Right renal pelvis (tissue), 4 donors: Measurements from ENCODE around the gene MPND. TPM values are rescaled to one million over a fixed set of nuclear protein-coding genes. Genes with fewer than 3 reads are reported as not detected.
"Not testable (repeated sequence)": the region's sequence is repeated elsewhere in the genome, so short reads cannot be mapped to it uniquely, and the experiment has no call there.

ENCODE experiments used
- DNase-seq, 4 donors: peaks; one replicate each; pipeline ENCODE4 v3.0.0-alpha.2; 2013; ENCODE audit warnings: low read depth in 4 of 4, low spot score in 3 of 4, missing footprints in 1 of 4
- polyA plus RNA-seq, 4 donors: library from polyadenylated mRNA; unstranded; fragments of 120-200 nt; gene quantifications; one replicate each; pipeline ENCODE4 v1.2.1, GENCODE V29; 2013; ENCODE audit not compliant: insufficient read length in 4 of 4

The MPND gene
- polyA plus RNA-seq, 4 donors, result 22.1 to 31.8 (median 23.5) TPM

GRCh38 chr19:4318460-4318859 is 24.9 kb upstream of the MPND start:
- no peak for DNase-seq

DNA sequence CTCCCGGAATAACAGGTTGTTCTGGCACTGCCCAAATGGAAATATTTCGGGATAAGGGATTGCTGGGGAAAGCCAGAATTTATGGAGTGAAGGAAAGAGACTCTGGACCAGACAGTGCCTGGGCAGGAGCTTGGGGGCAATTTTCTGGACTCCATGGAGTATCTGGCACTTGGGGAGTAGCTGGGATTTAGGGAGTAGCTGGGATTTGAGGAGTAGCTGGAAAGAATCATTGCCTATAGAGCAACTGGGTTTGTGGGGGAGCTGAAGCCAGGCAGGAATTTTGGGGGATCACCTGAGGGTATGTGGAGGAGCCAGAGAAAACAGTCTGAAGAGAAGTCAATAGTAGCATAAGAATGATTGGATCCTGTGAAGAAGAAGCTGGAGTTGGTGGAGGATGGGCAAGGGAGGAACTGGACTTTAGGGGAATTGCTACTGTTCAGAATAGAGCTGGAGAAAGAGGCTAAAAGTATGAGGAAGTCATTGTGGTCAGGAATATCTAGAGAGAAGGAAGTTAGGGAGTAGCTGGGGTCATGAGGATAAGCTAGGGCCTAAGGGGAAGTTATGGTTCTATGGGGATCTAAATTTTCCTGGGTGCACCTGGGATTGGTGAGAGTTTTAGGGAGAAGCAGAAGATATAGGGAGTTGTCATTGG is 24.2 kb upstream of the MPND start:
- DNase-seq, result no peak

- no peak for DNase-seq
Measured at GRCh38 chr19:4320419-4320818, 22.9 kb upstream of the MPND start.

DNA sequence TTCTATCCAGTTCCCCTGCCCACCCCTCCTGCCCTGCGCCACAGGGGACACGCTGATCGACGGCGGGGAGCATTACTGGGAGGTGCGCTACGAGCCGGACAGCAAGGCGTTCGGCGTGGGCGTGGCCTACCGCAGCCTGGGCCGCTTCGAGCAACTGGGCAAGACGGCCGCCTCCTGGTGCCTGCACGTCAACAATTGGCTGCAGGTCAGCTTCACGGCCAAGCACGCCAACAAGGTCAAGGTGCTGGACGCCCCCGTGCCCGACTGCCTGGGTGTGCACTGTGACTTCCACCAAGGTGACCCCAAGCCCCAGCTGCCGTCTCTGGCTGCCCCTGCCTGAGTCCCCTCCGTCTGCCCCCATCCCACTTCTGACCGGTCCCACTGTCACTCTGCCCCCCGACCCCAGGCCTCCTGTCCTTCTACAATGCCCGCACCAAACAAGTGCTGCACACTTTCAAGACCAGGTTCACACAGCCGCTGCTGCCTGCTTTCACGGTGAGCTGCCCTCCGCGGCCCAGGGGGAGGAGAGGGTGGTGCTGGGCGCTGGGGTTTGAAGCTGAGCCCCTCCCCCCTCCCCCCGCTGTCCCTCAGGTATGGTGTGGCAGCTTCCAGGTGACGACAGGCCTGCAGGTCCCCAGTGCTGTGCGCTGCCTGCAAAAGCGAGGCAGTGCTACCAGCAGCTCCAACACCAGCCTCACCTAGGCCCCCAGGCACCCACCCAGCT is 20.3 kb upstream of the MPND start:
- no peak for DNase-seq

- no peak for DNase-seq
Measured at GRCh38 chr19:4323692-4324091, 19.7 kb upstream of the MPND start.

- no peak for DNase-seq
Measured at GRCh38 chr19:4324228-4324627, 19.1 kb upstream of the MPND start.

DNA sequence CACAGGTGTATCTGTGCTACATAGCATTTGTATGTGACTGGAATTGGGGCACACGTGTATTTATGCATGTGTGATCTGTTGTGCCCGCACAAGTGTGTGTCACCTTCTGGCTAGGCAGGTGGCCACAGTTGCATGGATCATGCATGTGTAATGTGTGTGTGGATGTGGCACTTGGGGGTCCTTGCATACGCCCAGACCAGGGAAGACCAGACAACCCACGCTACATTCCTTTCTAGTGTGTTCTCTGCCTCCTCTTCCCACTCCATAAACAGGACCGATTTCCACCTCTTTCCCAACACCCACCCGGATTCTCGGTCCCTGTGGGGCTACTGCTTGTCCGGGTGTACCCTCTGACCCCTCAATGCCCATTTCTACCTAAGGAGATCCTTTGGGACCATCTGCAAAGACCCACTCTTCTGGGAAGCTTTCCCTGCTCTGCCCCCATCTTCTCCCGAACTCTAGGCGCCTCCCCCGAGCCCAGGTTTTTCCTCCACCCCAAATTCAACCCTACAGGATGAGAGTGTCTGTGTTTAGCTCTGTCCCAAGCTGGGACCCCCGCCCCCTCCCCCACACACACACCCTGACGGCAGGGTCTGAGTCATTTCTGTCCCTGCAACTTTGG is 17.0 kb upstream of the MPND start:
- no peak for DNase-seq

DNA sequence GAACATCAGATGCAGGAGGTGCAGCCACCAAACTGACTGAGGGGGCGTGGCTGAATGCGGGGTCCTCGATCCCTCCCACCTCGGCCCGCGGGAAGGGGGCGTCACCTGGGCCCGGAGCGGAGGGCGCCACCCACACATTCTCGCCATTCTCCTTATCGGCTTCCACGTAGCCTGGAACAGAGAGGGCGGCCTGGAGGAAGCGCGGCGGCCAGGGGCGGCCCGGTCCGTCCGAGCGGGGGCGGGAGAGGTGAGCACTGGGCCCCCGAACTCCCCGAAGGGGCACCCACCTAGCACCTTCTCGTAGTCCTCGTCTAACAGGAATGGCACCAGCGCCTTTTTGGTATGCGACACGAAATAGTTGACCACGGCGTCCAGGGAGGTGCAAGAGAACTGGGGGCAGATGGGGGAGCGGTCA is 16.5 kb upstream of the MPND start:
- no peak for DNase-seq

DNA sequence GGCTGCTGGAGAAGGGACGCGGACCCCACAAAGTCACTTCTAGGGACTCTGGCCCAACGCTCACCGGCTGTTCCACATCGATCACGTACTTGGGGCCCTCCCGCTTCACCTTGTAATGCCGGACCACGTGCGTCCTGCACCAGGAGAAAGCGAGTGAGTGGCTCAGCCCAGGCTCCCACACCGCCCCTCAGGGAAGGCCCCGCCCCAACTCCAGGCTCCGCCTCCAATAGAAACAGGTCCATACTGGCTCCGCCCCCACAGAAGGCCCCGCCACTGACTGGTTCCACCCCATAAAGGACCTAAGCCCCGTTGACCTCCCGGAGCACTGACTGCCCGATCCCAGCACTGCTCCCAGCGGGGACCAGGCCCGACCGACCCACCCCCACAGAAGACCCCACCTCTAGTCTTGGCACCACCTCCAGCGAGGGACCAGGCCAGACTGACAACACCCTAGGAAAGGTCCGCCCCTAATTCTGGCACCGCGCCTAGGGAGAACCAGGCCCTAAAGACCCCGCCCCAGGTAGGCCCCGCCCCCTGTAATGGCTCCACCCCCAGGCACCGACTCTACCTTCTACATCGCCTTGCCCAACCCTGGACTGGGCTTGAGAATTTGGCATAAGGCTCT is 16.0 kb upstream of the MPND start:
- DNase-seq, result peak in 1 of 4 donors; percentile 49

GRCh38 chr19:4327877-4328242 is 15.5 kb upstream of the MPND start:
- DNase-seq, result no peak

- peak; percentile 85 to 91 (median 90) for DNase-seq
Measured at GRCh38 chr19:4328243-4328990, 14.9 kb upstream of the MPND start.

- DNase-seq, result not testable (repeated sequence)
Measured at GRCh38 chr19:4328991-4329681, 14.2 kb upstream of the MPND start.

- DNase-seq, result no peak
Measured at GRCh38 chr19:4329858-4330257, 13.5 kb upstream of the MPND start.

- DNase-seq, result no peak
Measured at GRCh38 chr19:4334929-4335570, 8.3 kb upstream of the MPND start.

DNA sequence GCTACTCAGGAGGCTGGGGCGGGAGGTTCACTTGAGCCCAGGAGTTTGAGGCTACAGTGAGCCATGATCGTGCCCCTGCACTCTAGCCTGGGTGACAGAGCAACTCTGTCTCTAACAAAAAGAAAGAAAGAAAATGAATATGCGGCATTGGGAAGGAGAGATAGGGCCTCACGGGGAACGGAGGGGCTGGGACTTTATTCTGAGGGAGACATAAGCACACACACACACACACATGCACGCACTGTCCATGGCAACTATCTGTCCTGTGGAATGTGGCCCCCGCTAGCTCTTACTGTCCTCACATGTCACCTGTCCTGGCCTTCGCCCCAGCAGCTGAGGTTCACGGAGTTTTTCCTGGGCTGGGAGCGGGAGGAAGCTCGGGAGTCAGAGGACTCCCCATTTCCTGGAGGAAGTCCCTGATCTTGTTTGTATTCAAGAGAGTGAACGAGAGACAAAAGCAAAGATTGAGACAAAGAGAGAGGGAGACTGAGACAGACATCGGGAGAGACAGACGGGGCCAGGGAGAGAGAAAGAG is 5.4 kb upstream of the MPND start:
- DNase-seq, result no peak

DNA sequence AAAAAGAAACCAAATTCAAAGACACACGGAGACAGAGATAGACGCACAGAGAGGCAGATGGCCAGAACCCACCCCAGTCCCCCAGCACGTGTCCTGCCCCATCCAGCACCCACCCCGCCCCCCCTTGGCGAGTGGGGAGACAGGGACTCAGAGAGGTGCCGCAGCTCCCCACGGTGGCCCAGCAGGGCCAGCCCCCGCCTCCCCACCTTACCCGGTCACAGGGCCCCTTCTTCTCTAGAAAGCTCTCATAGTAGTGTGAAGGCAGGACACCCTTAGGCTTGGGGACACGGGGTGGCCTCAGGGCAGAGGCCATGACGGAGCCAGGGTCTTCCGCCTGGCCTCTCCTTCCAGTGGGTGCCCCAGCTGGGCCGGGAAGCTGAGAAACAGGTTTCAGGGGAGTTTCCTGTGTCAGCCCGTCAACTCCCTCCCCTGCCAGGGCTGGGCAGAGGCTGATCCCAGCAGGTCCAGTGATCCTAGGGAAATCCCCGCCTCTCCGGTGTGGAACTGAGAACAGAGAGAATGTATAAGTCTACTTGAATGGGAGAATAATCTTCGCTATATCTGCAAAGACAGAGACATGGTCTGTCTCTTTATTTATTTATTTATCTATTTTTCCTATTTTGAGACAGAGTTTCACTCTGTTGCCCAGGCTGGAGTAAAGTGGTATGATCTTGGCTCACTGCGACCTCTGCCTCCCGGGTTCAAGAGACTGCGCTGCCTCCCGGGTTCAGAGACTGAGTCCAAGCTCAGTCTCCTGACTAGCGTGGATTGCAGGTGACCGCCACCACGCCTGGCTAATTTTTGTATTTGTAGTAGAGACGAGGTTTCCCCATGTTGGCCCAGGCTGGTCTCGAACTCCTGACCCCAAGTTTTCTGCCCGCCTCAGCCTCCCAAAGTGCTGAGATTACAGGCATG is 4.7 kb upstream of the MPND start, which contains the start of gene STAP2:
Gene STAP2, minus strand, starts transcription at position 387 of the 915 bp plus-strand sequence. Its CDS starts 74 bp downstream, at position 313.
- DNase-seq, result no peak

DNA sequence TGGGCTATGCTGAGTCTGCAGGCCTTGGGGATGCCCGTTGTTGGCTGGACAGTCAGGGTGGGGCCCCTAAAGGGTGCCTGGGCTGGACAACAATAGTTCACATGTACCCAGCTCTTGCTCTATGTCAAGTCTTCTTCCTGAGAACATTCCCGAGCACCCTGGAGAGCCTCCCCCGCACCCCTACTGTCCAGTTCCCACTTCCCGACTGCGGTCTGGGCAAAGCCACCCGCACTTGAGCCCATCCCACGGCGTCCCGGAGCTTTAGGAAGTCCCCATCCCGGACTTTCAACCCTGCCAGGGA is 1.1 kb upstream of the MPND start:
- DNase-seq, result no peak

DNA sequence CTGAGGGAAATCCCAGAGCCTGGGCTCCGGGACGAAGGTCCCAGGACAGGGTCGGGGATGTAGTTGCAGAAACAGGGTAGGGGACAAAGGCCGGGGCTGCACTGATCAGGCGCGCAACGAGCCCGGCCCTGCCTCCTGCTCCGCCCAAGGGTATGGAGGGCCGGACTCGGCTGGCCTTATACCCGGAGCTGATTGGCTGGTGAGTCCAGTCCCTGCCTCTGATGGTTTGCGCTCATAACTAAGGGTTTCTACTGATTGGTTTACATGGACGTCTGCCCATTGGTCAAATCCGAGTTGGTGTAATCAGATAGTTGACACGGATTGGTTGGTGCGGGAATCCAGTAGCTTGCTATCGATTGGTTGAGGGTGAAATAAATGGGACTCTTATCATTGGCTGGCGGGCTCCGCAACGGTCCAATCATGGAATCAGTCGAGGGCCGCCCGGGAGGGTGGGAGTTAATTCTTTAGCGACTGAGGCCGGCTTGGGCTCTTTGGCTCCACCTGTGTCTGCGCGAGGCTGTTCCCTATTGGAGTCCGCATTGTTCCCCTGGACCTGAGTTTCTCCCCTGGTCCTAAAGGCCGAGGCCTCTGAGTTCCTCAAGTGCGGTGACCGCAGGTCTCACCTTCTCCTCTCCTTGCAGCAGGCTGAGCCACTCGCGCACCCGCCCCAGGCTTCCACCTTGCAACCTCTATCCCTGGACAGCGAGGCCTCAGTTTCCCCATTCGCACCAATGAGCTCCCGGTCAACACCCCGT is 570 bp upstream of the MPND start:
- peak; percentile 95 to 100 (median 100) for DNase-seq
